Measurements from ENCODE around the gene ZMYM3. TPM values are rescaled to one million over a fixed set of nuclear protein-coding genes. Genes with fewer than 3 reads are reported as not detected.

ZMYM3 gene
- total and polyA plus RNA-seq, 8 donors = 2.9 to 53.6 (median 9.0) TPM

DNA sequence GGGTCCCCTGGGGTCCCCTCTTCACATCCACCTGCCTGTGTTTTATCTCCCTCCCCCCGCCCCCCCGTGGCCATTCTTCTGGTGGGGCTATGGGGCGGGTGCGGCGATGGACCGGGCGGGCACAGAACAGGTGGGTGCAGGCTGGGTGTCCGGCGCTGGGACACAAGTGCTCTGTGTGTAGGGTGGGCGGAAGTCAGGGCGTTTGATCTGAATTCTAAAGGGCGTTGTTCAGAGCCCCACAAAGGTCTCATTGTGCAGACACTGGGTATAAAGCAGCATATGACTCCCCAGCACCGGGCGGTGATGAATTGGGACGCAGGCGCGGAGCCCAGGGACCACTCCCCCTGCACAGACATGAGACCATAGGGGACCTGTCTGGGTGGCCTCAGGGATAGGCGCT is 31.0 kb downstream of the ZMYM3 start, which contains the start of gene GJB1:
GJB1 (plus strand) TSS at position 296 of the 400 bp plus-strand sequence. CDS start 484 bp downstream, outside the sequence.
- Histone ChIP-seq H3K9me3 (no peaks in the 10 kb centered on the region), H3K36me3 (no peaks in the 10 kb centered on the region), H3K27me3 (no peaks in the 10 kb centered on the region), H3K4me3 (no peak within 1 kb of the TSS), H3K4me1 (no peaks in the 10 kb centered on the region), H3K27ac (no peak within 1 kb of the TSS)
- intact Hi-C loops (cut with DNase I; ENCODE audit: low total_unique reads) = no loop called here
- peak in 1 of 2 donors; percentile 33 for DNase-seq
- 70 to 85% (median 77%) methylated on average over 10 to 18 of the region's 18 CpGs for WGBS, 5 donors
- TF ChIP-seq, protein P1, sequence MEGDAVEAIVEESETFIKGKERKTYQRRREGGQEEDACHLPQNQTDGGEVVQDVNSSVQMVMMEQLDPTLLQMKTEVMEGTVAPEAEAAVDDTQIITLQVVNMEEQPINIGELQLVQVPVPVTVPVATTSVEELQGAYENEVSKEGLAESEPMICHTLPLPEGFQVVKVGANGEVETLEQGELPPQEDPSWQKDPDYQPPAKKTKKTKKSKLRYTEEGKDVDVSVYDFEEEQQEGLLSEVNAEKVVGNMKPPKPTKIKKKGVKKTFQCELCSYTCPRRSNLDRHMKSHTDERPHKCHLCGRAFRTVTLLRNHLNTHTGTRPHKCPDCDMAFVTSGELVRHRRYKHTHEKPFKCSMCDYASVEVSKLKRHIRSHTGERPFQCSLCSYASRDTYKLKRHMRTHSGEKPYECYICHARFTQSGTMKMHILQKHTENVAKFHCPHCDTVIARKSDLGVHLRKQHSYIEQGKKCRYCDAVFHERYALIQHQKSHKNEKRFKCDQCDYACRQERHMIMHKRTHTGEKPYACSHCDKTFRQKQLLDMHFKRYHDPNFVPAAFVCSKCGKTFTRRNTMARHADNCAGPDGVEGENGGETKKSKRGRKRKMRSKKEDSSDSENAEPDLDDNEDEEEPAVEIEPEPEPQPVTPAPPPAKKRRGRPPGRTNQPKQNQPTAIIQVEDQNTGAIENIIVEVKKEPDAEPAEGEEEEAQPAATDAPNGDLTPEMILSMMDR (IDR thresholded peaks at IDR 0.05) = no peak
- TF ChIP-seq POLR2A (IDR thresholded peaks at IDR 0.05) = no peak
- TF ChIP-seq POLR2AphosphoS5 (IDR thresholded peaks at IDR 0.05) = no peak
- TF ChIP-seq EP300 (IDR thresholded peaks at IDR 0.05) = no peak

DNA sequence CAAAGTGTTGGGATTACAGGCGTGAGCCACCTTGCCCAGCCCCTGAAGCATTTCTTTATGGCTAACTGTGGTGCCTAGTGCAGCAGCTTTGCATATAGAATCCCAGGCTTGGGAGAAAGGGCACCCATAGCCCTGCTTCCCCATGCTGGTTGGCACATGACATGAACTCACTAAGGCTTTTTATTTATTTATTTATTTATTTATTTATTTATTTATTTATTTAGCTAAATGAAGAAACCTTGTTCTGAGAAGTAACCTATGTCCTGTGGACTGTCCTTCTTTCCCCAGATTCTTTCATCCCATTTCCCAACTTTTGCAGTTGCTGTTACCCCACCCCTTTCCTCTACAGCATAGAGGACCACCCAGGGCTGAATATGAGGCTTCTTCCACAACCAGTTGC is 32.8 kb downstream of the ZMYM3 start:
- 67 to 100% (median 91%) methylated on average over 1 of the region's 1 CpG for WGBS, 5 donors
- H3K36me3 ChIP-seq = no peaks in the 10 kb centered on the region
- intact Hi-C loops (cut with DNase I; ENCODE audit: low total_unique reads) = no loop called here
- no peaks in the 10 kb centered on the region for H3K9me3 ChIP-seq
- DNase-seq = no peak
- no peaks in the 10 kb centered on the region for H3K4me1 ChIP-seq
- TF ChIP-seq POLR2A (IDR thresholded peaks at IDR 0.05) = no peak
- TF ChIP-seq POLR2AphosphoS5 (IDR thresholded peaks at IDR 0.05) = no peak
- TF ChIP-seq, protein P1 (IDR thresholded peaks at IDR 0.05) = no peak
- no peak for TF ChIP-seq EP300 (IDR thresholded peaks at IDR 0.05)
- no peak overlapping the region for H3K27ac ChIP-seq
- no peaks in the 10 kb centered on the region for H3K27me3 ChIP-seq
- no peak overlapping the region for H3K4me3 ChIP-seq

DNA sequence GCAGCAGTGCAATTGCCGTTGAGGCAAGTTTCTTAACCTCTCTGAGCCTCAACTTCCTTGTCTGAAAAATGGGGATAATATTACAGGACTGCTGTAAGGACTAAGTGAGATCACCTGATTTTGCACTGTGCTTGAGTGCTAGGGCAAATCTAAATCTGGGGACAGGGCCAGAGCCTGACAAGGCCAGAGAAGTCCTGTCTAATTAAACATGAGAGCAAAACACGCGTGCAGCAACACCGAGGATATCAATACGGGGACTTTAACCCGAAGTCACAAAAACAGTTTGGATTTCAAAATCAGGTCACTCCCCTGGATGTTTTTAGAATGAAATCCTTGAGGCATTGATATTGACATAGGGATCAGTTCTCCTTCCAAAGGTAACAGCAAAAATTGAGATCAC is 36.6 kb downstream of the ZMYM3 start:
- Histone ChIP-seq H3K36me3 (no peaks in the 10 kb centered on the region), H3K27me3 (peaks cover 0 to 10% (median 0%) of the 10 kb centered on the region in 3 donors), H3K4me3 (no peak overlapping the region), H3K27ac (no peak overlapping the region), H3K4me1 (no peaks in the 10 kb centered on the region), H3K9me3 (no peaks in the 10 kb centered on the region)
- intact Hi-C loops (cut with DNase I; ENCODE audit: low total_unique reads) = no loop called here
- WGBS, 5 donors = 41 to 66% (median 55%) methylated on average over 6 of the region's 6 CpGs
- no peak for TF ChIP-seq EP300 (IDR thresholded peaks at IDR 0.05)
- TF ChIP-seq, protein P1 (IDR thresholded peaks at IDR 0.05) = no peak
- TF ChIP-seq POLR2A (IDR thresholded peaks at IDR 0.05) = no peak
- TF ChIP-seq POLR2AphosphoS5 (IDR thresholded peaks at IDR 0.05) = no peak
- DNase-seq = no peak

DNA sequence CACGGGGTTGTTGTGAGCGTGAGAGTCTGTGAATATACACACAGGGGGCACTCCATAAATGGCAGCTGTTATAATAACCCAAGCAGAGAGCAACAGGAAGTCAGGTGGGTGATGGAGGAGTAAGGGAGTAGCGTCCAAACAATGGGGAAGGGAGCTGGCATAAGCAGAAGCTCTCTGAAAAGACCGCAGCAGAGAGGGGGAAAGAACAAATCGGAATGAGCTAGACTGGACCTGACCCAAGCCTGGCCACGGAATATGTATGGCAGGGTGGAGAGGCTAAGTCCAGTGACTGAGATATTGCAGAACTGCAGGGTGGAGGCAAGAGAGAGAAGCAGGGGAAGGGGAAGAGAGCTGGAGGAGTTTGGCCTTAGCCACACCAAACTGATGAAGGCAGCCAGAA is 37.5 kb downstream of the ZMYM3 start:
- Histone ChIP-seq H3K9me3 (no peaks in the 10 kb centered on the region), H3K4me3 (peak overlapping the region in 3 of 4 donors; percentile 20 to 35 (median 28)), H3K36me3 (no peaks in the 10 kb centered on the region), H3K27me3 (peaks cover 0 to 10% (median 0%) of the 10 kb centered on the region in 3 donors), H3K4me1 (no peaks in the 10 kb centered on the region), H3K27ac (peak overlapping the region in 2 of 5 donors; percentile 34 to 36)
- DNase-seq = peak in 1 of 2 donors; percentile 39
- 16 to 40% (median 16%) methylated on average over 6 of the region's 6 CpGs for WGBS, 5 donors
- TF ChIP-seq POLR2A (IDR thresholded peaks at IDR 0.05) (no peak), EP300 (IDR thresholded peaks at IDR 0.05) (no peak), POLR2AphosphoS5 (IDR thresholded peaks at IDR 0.05) (no peak)
- TF ChIP-seq, protein P1 (IDR thresholded peaks at IDR 0.05) = no peak
- intact Hi-C loops (cut with DNase I; ENCODE audit: low total_unique reads) = no loop called here
